Kidney (tissue), 14 donors: ENCODE results near the gene SPARC. TPM values are rescaled to one million over a fixed set of nuclear protein-coding genes. Genes with fewer than 3 reads are reported as not detected.

Source experiments
- DNase-seq, 5 donors: peaks; one replicate each; pipeline ENCODE4 v3.0.0-alpha.2; 2013 to 2020
- FAIRE-seq: peaks from 2 replicates; lab custom pipeline; 2012; peaks lifted over from hg19 to GRCh38; lab: Jason Lieb, UNC
- H3K27ac ChIP-seq, 2 donors: one replicate each; pipeline ENCODE4 v1.7.0; 2013; ENCODE audit warnings: low read depth in 2 of 2, low read length in 2 of 2, inconsistent platforms in 1 of 2
- H3K27me3 ChIP-seq: one replicate; pipeline ENCODE4 v1.7.1; 2013; ENCODE audit warnings: low read length, inconsistent platforms; ENCODE audit not compliant: control insufficient read depth, insufficient read depth
- H3K36me3 ChIP-seq, 3 donors: one replicate each; pipeline versions ENCODE4 v1.7.0 to v1.7.1; 2013; ENCODE audit warnings: low read length in 3 of 3, control low read depth in 1 of 3, inconsistent platforms in 1 of 3; ENCODE audit not compliant: insufficient read depth in 3 of 3, control insufficient read depth in 2 of 3
- H3K4me1 ChIP-seq, 3 donors: one replicate each; pipeline versions ENCODE4 v1.7.0 to v1.7.1; 2013; ENCODE audit warnings: low read length in 3 of 3, inconsistent platforms in 1 of 3, low read depth in 1 of 3; ENCODE audit not compliant: control insufficient read depth in 2 of 3, insufficient read depth in 2 of 3
- H3K4me3 ChIP-seq, 3 donors: one replicate each; pipeline versions ENCODE4 v1.7.0 to v1.8.1; 2013; ENCODE audit warnings: low read length in 3 of 3, control low read depth in 1 of 3, inconsistent platforms in 1 of 3
- H3K9ac ChIP-seq, 3 donors: one replicate each; pipeline versions ENCODE4 v1.7.0 to v1.7.1; 2013; ENCODE audit warnings: low read length in 3 of 3, control low read depth in 1 of 3, inconsistent platforms in 1 of 3
- H3K9me3 ChIP-seq, 3 donors: one replicate each; pipeline versions ENCODE4 v1.7.0 to v1.7.1; 2013; ENCODE audit warnings: low read length in 3 of 3, control low read depth in 1 of 3, inconsistent platforms in 1 of 3; ENCODE audit not compliant: control insufficient read depth in 2 of 3, insufficient read depth in 1 of 3
- intact Hi-C: fragments of 100-400 bp; cut with DNase I; formaldehyde crosslinking; loops from one replicate; pipeline ENCODE4 v1.11.1; 2022
- polyA plus RNA-seq: library from polyadenylated mRNA; stranded (reverse); fragments of 350-450 nt; fragmentation: Illumina TruSeq; extraction: RNeasy Lipid Tissue Mini Kit (QIAGEN cat#74804); gene quantifications from one replicate; pipeline ENCODE4 v1.2.3, GENCODE V29; 2014; ENCODE audit warnings: low read depth, low replicate concordance; ENCODE audit not compliant: insufficient read depth
- total RNA-seq: library from RNA; stranded (reverse); fragmentation: NEBNext Ultra II Directional; extraction: Animal tissue kit (Norgen Biotek cat#: 25700); gene quantifications from one replicate; pipeline ENCODE4 v1.2.1, GENCODE V29; 2021
- TF ChIP-seq, protein P1 (sequence below): IDR thresholded peaks from 3 replicates; pipeline ENCODE4 v1.5.1; 2012; ENCODE audit warnings: mild to moderate bottlenecking, moderate library complexity, borderline replicate concordance; ENCODE audit not compliant: insufficient read depth; ENCODE audit errors: extremely low read depth
- donor health status: control.
- donor health status: control.
- donor health status: control.
- donor health status: control.
- donor health status: control.
- donor health status: DM: yes; HTN: yes; CAD: no.
- donor health status: Normal renal cell carcinoma (clear cell type).

The SPARC gene
- total and polyA plus RNA-seq, 2 donors from 2014 or later: 581 to 637 TPM

GRCh38 chr5:151643388-151643787 is 43.3 kb downstream of the SPARC start:
- no peaks in the 10 kb centered on the region for H3K27me3 ChIP-seq
- intact Hi-C loops: no loop called here
- FAIRE-seq: no peak
- H3K4me3 ChIP-seq: no peak overlapping the region
- no peaks in the 10 kb centered on the region for H3K9me3 ChIP-seq
- TF ChIP-seq, protein P1, sequence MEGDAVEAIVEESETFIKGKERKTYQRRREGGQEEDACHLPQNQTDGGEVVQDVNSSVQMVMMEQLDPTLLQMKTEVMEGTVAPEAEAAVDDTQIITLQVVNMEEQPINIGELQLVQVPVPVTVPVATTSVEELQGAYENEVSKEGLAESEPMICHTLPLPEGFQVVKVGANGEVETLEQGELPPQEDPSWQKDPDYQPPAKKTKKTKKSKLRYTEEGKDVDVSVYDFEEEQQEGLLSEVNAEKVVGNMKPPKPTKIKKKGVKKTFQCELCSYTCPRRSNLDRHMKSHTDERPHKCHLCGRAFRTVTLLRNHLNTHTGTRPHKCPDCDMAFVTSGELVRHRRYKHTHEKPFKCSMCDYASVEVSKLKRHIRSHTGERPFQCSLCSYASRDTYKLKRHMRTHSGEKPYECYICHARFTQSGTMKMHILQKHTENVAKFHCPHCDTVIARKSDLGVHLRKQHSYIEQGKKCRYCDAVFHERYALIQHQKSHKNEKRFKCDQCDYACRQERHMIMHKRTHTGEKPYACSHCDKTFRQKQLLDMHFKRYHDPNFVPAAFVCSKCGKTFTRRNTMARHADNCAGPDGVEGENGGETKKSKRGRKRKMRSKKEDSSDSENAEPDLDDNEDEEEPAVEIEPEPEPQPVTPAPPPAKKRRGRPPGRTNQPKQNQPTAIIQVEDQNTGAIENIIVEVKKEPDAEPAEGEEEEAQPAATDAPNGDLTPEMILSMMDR: no peak
- no peak overlapping the region for H3K9ac ChIP-seq
- H3K36me3 ChIP-seq: no peaks in the 10 kb centered on the region
- H3K4me1 ChIP-seq: no peaks in the 10 kb centered on the region
- DNase-seq: no peak
- H3K27ac ChIP-seq: no peak overlapping the region

DNA sequence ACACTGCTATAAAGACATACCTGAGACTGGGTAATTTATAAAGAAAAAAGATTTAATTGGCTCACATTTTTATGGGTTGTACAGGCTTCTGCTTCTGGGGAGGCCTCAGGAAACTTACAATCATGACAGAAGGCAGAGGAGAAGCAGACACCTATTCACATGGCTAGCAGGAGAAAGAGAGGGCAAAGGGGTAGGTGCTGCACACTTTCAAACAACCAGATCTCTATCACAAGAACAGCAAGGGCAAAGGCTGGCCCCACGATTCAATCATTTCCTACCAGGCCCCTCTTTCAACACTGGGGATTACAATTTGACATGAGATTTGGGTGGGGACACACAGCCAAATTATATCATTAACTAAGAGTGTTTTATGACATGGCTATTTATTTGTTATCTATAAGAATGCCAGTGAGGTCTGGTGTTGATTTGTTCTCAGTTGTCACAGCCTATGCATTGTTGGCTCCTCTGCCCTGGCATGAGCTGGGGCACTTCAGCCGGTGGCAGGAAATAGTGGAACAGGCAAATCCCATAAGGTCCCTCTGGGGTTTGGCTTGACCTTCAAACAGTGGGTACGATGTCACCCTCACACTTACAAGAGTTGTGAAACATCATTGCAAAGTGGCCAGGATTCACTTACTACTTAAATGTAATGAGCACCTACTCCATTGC is 44.1 kb downstream of the SPARC start:
- Histone ChIP-seq H3K27ac (no peak overlapping the region), H3K4me3 (no peak overlapping the region), H3K9ac (no peak overlapping the region), H3K36me3 (no peaks in the 10 kb centered on the region), H3K9me3 (no peaks in the 10 kb centered on the region), H3K4me1 (no peaks in the 10 kb centered on the region), H3K27me3 (no peaks in the 10 kb centered on the region)
- intact Hi-C loops: no loop called here
- TF ChIP-seq, protein P1: no peak
- FAIRE-seq (no peak), DNase-seq (no peak)

DNA sequence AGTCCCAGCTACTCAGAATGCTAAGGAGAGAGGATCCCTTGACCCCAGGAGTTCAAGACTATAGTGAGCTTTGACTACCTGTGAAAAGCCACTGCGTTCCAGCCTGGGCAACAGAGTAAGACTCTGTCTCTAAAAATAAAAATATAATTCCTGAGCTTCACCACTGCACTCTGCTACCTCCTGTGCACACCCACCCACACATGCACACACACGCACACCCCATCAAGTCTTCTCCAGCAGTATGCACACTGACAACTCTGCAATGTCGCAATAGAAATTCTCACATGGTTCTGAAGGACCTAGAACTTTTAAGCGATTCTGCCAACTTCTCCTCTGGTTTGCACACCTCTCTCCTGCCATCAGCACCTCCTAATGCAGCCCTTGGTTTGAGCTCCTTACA is 48.1 kb downstream of the SPARC start:
- DNase-seq (no peak), FAIRE-seq (no peak)
- Histone ChIP-seq H3K36me3 (no peaks in the 10 kb centered on the region), H3K4me3 (no peak overlapping the region), H3K4me1 (no peaks in the 10 kb centered on the region), H3K27ac (no peak overlapping the region), H3K9me3 (no peaks in the 10 kb centered on the region), H3K9ac (no peak overlapping the region), H3K27me3 (no peaks in the 10 kb centered on the region)
- intact Hi-C loops: no loop called here
- TF ChIP-seq, protein P1: no peak

GRCh38 chr5:151637676-151638075 is 49.0 kb downstream of the SPARC start:
- DNase-seq (peak in 1 of 5 donors; percentile 13), FAIRE-seq (no peak)
- intact Hi-C loops: no loop called here
- Histone ChIP-seq H3K36me3 (no peaks in the 10 kb centered on the region), H3K27ac (no peak overlapping the region), H3K4me1 (no peaks in the 10 kb centered on the region), H3K9ac (no peak overlapping the region), H3K9me3 (no peaks in the 10 kb centered on the region), H3K27me3 (no peaks in the 10 kb centered on the region), H3K4me3 (no peak overlapping the region)
- TF ChIP-seq, protein P1: no peak
